PC-9 (cell line): ENCODE results near the gene DYNLRB1. TPM values are rescaled to one million over a fixed set of nuclear protein-coding genes. Genes with fewer than 3 reads are reported as not detected.

Source experiments
- BruUV-seq: library from RNA; stranded (reverse); fragments of 400-500 nt; replicated peaks from 2 replicates; lab custom pipeline; 2021; lab: Mats Ljungman, UMichigan
- CTCF ChIA-PET: fragments of 300-600 bp; sonication (Branson Sonifier 250); formaldehyde crosslinking; loops from one replicate; lab custom pipeline; 2022; ENCODE audit warnings: antibody characterized with exemption; lab: Charles Lee
- POLR2A ChIA-PET: fragments of 300-600 bp; sonication (Branson Sonifier 250); formaldehyde crosslinking; loops from one replicate; lab custom pipeline; 2022; ENCODE audit warnings: antibody characterized with exemption; ENCODE audit not compliant: unreplicated experiment; lab: Charles Lee
- DNase-seq, 2 experiments: peaks; one replicate each; pipeline versions ENCODE4 v3.0.0 to v3.0.0-alpha.2; 2015 to 2022; ENCODE audit warnings: mixed read lengths in 1 of 2
- H2AFZ ChIP-seq: fragments of 200-600 bp; sonication (generic); 2 replicates; pipeline ENCODE4 v1.8.1; 2017; ENCODE audit warnings: antibody characterized with exemption
- H3F3A ChIP-seq: fragments of 200-600 bp; sonication (generic); 2 replicates; pipeline ENCODE4 v1.8.1; 2017; ENCODE audit warnings: antibody characterized with exemption, mild to moderate bottlenecking, low read depth; ENCODE audit not compliant: insufficient read depth
- H3K27ac ChIP-seq: fragments of 200-600 bp; sonication (generic); 2 replicates; pipeline ENCODE4 v1.6.1; 2016; ENCODE audit warnings: mixed run types
- H3K27me3 ChIP-seq: fragments of 200-600 bp; sonication (generic); 2 replicates; pipeline ENCODE4 v1.6.1; 2016; ENCODE audit warnings: low read depth, mixed run types; ENCODE audit not compliant: insufficient read depth
- H3K36me3 ChIP-seq: fragments of 200-600 bp; sonication (generic); 2 replicates; pipeline ENCODE4 v1.6.1; 2016; ENCODE audit warnings: low read depth, mixed run types
- H3K4me1 ChIP-seq: fragments of 200-600 bp; sonication (generic); replicated peaks from 2 replicates; pipeline ENCODE4 v1.6.1; 2016; ENCODE audit warnings: mixed run types; ENCODE audit not compliant: insufficient read depth
- H3K4me2 ChIP-seq: fragments of 200-600 bp; sonication (generic); 2 replicates; pipeline ENCODE4 v1.6.1; 2017; ENCODE audit warnings: mixed run types
- H3K4me3 ChIP-seq: fragments of 200-600 bp; sonication (generic); 2 replicates; pipeline ENCODE4 v1.6.1; 2016; ENCODE audit warnings: mixed run types
- H3K79me2 ChIP-seq: fragments of 200-600 bp; sonication (generic); 2 replicates; pipeline ENCODE4 v1.6.1; 2017; ENCODE audit warnings: low read depth, mixed run types
- H3K9me2 ChIP-seq: fragments of 200-600 bp; sonication (generic); 2 replicates; pipeline ENCODE4 v1.8.1; 2017; ENCODE audit warnings: mild to moderate bottlenecking; ENCODE audit not compliant: insufficient read depth
- H3K9me3 ChIP-seq: fragments of 200-600 bp; sonication (generic); 2 replicates; pipeline ENCODE4 v1.8.1; 2016; ENCODE audit warnings: low read depth; ENCODE audit not compliant: insufficient read depth
- H4K20me1 ChIP-seq: fragments of 200-600 bp; sonication (generic); 2 replicates; pipeline ENCODE4 v1.8.1; 2017; ENCODE audit not compliant: insufficient read depth
- CTCF ChIP-seq: fragments of 200-600 bp; sonication (generic); conservative IDR thresholded peaks from 2 replicates; pipeline ENCODE4 v1.6.1; 2017; ENCODE audit warnings: mixed run types, antibody characterized with exemption, mild to moderate bottlenecking, moderate library complexity
- EZH2 ChIP-seq: fragments of 200-600 bp; sonication (generic); IDR thresholded peaks from 2 replicates; pipeline ENCODE4 v1.8.0; 2017; ENCODE audit warnings: antibody characterized with exemption, low read depth
- intact Hi-C: fragments of 100-400 bp; cut with micrococcal nuclease; formaldehyde crosslinking; loops from one replicate; pipeline ENCODE4 v1.10.0; 2022; ENCODE audit not compliant: unreplicated experiment
- total RNA-seq: library from RNA; stranded (reverse); gene quantifications from 2 replicates; pipeline ENCODE4 v1.2.3, GENCODE V29; 2021

DYNLRB1 gene
- total RNA-seq, 1 experiment from 2014 or later: 179 TPM

GRCh38 chr20:34574426-34574825 lies 58.2 kb downstream of the DYNLRB1 start:
- Histone ChIP-seq H3K4me3 (no peak overlapping the region), H3K4me1 (peaks cover 10% of the 10 kb centered on the region; the same call in 1 of the 2 replicates), H3K27me3 (no peaks in the 10 kb centered on the region), H3K27ac (no peak overlapping the region), H3K9me2 (no peaks in the 10 kb centered on the region), H2AFZ (no peak overlapping the region), H3K36me3 (no peaks in the 10 kb centered on the region), H3K4me2 (no peak overlapping the region), H3F3A (peaks cover 3% of the 10 kb centered on the region; the same call in 1 of the 2 replicates), H3K79me2 (no peaks in the 10 kb centered on the region), H3K9me3 (no peaks in the 10 kb centered on the region), H4K20me1 (no peaks in the 10 kb centered on the region)
- no TSS peak for BruUV-seq
- no peak for DNase-seq
- CTCF ChIA-PET: no interaction called here
- no peak for TF ChIP-seq CTCF
- no peak for TF ChIP-seq EZH2
- POLR2A ChIA-PET: no interaction called here
- intact Hi-C loops: no loop called here

- POLR2A ChIA-PET: no interaction called here
- CTCF ChIA-PET: no interaction called here
- no peak for TF ChIP-seq CTCF
- TF ChIP-seq EZH2: no peak
- H3K9me2 ChIP-seq: no peaks in the 10 kb centered on the region
- no peak for DNase-seq
- H3K27me3 ChIP-seq: no peaks in the 10 kb centered on the region
- no peaks in the 10 kb centered on the region for H4K20me1 ChIP-seq
- no peaks in the 10 kb centered on the region for H3K36me3 ChIP-seq
- no peaks in the 10 kb centered on the region for H3K9me3 ChIP-seq
- no TSS peak for BruUV-seq
- no peaks in the 10 kb centered on the region for H3K79me2 ChIP-seq
- no peak overlapping the region for H3K4me3 ChIP-seq
- H3F3A ChIP-seq: peaks cover 7% of the 10 kb centered on the region; the same call in 1 of the 2 replicates
- H3K27ac ChIP-seq: no peak overlapping the region
- no peak overlapping the region for H3K4me2 ChIP-seq
- intact Hi-C loops: loop anchor here (5.0 kb wide), 1 partner anchor 263 kb away; no protein-coding TSS in a partner anchor
- no peak overlapping the region for H2AFZ ChIP-seq
- peaks cover 14% of the 10 kb centered on the region for H3K4me1 ChIP-seq
These were observed 58.6 kb downstream of the DYNLRB1 start for GRCh38 chr20:34574861-34575260.

- Histone ChIP-seq H3K27me3 (no peaks in the 10 kb centered on the region), H3K9me3 (no peaks in the 10 kb centered on the region), H3K4me3 (no peak overlapping the region), H3K9me2 (no peaks in the 10 kb centered on the region), H2AFZ (no peak overlapping the region), H3K36me3 (no peaks in the 10 kb centered on the region), H3K4me2 (no peak overlapping the region), H3F3A (peaks cover 9% of the 10 kb centered on the region; the same call in 1 of the 2 replicates), H3K27ac (no peak overlapping the region), H4K20me1 (no peaks in the 10 kb centered on the region), H3K4me1 (peaks cover 18% of the 10 kb centered on the region), H3K79me2 (no peaks in the 10 kb centered on the region)
- BruUV-seq: no TSS peak
- no peak for TF ChIP-seq CTCF
- no peak for TF ChIP-seq EZH2
- CTCF ChIA-PET: no interaction called here
- intact Hi-C loops: loop anchor here (5.0 kb wide), 1 partner anchor 263 kb away; no protein-coding TSS in a partner anchor
- POLR2A ChIA-PET: no interaction called here
- no peak for DNase-seq
These were observed 59.0 kb downstream of the DYNLRB1 start for GRCh38 chr20:34575271-34575670.
